NT2/D1 (cell line): ENCODE data around the gene CDKL4.

ENCODE experiments used
- SUZ12 ChIP-seq: IDR thresholded peaks from 2 replicates; pipeline ENCODE4 v1.6.1; 2011; ENCODE audit not compliant: insufficient read length, insufficient read depth; ENCODE audit errors: extremely low read depth
- YY1 ChIP-seq: IDR thresholded peaks from 2 replicates; pipeline ENCODE4 v1.6.1; 2011; ENCODE audit not compliant: insufficient read length, insufficient read depth
- ZNF274 ChIP-seq: IDR thresholded peaks from 2 replicates; pipeline ENCODE4 v1.6.1; 2011; ENCODE audit warnings: mild to moderate bottlenecking, low read depth, low read length

GRCh38 chr2:39136799-39137198 lies 107.0 kb downstream of the CDKL4 start:
- TF ChIP-seq SUZ12 (no peak), ZNF274 (no peak), YY1 (no peak)
